WERI-Rb-1 (cell line): Measurements from ENCODE around the gene ZNF133.

Source experiments
- DNase-seq: peaks from one replicate; pipeline ENCODE4 v3.0.0-alpha.2; 2020
- H3K27ac ChIP-seq: fragments of 250-450 bp; sonication (Bioruptor Pico); 2 replicates; pipeline ENCODE4 v1.5.1; 2020; ENCODE audit warnings: mild to moderate bottlenecking, moderate library complexity
- H3K27me3 ChIP-seq: fragments of 250-450 bp; sonication (Bioruptor Pico); 2 replicates; pipeline ENCODE4 v1.5.1; 2021; ENCODE audit warnings: mild to moderate bottlenecking, low read depth, moderate library complexity; ENCODE audit not compliant: insufficient read depth, severe bottlenecking
- H3K36me3 ChIP-seq: fragments of 250-450 bp; sonication (Bioruptor Pico); 2 replicates; pipeline ENCODE4 v1.5.1; 2020; ENCODE audit warnings: mild to moderate bottlenecking, moderate library complexity
- H3K4me3 ChIP-seq: 2 replicates; pipeline ENCODE4 v1.5.1; 2011; ENCODE audit warnings: low read depth, mild to moderate bottlenecking, control low read depth, low read length
- H3K9me3 ChIP-seq: fragments of 250-450 bp; sonication (Bioruptor Pico); 2 replicates; pipeline ENCODE4 v1.5.1; 2021; ENCODE audit warnings: mild to moderate bottlenecking, moderate library complexity; ENCODE audit not compliant: severe bottlenecking
- CTCF ChIP-seq: IDR thresholded peaks from 2 replicates; pipeline ENCODE4 v1.5.1; 2011; ENCODE audit warnings: low read depth, mild to moderate bottlenecking, control low read depth, inconsistent platforms, low read length

ZNF133 gene

DNA sequence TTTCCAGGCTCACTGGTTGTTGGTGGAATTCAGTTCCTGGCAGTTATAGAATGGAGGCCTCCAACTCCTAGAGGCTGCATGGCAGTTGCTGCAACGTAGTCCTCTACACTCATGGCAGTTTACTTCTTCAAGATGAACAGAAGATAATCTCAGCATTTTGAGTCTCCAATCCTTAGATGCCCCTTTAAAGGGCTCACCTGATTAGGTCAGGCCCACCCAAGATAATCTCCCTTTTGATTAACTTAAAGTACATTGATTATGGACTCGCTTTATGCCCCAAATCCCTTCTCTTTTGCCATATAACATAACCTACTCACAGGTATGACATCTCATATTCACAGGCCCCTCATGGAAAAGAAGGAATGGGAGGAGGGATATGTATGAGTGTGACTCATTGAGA is 76.4 kb downstream of the ZNF133 start:
- no peaks in the 10 kb centered on the region for H3K36me3 ChIP-seq
- H3K4me3 ChIP-seq: no peak overlapping the region
- H3K27me3 ChIP-seq: no peaks in the 10 kb centered on the region
- no peak for DNase-seq
- no peak for TF ChIP-seq CTCF
- no peak overlapping the region for H3K27ac ChIP-seq
- H3K9me3 ChIP-seq: no peaks in the 10 kb centered on the region
